Tongue (tissue), 2 donors: ENCODE data around the gene SNX8. TPM values are rescaled to one million over a fixed set of nuclear protein-coding genes. Genes with fewer than 3 reads are reported as not detected.
A peak's percentile ranks its signal among the peaks of the same experiment; 100 is the strongest.

Experiments used
- DNase-seq: peaks from one replicate; pipeline ENCODE4 v3.0.0-alpha.2; 2015
- total RNA-seq: library from RNA; depleted of rRNA; stranded (reverse); fragments of >200 nt; gene quantifications from one replicate; pipeline ENCODE4 v1.2.3, GENCODE V29; 2014

SNX8 gene
- total RNA-seq, 1 donor from 2014 or later = 22.4 TPM

- DNase-seq = no peak
These were observed 70.8 kb downstream of the SNX8 start for GRCh38 chr7:2243458-2243857.

- no peak for DNase-seq
These were observed 71.5 kb downstream of the SNX8 start for GRCh38 chr7:2242541-2243429.

- DNase-seq = peak; percentile 86
These were observed 72.4 kb downstream of the SNX8 start, which contains the start of the genes MRM2 and NUDT1 for GRCh38 chr7:2241580-2242540. MRM2 (minus strand) TSS chr7:2242205; CDS start chr7:2242169, 36 bp downstream. NUDT1 (plus strand) TSS chr7:2242226; CDS start chr7:2244575, 2,349 bp downstream.

GRCh38 chr7:2239242-2239641 lies 75.0 kb downstream of the SNX8 start:
- no peak for DNase-seq

GRCh38 chr7:2237109-2237602 lies 77.1 kb downstream of the SNX8 start:
- no peak for DNase-seq

GRCh38 chr7:2233926-2234325 lies 80.3 kb downstream of the SNX8 start:
- no peak for DNase-seq

- peak; percentile 96 for DNase-seq
These were observed 81.3 kb downstream of the SNX8 start, which contains the start of gene MAD1L1 for GRCh38 chr7:2232766-2233520. MAD1L1 (minus strand) TSS chr7:2232945; CDS start chr7:2230133, 2,812 bp downstream.

GRCh38 chr7:2231992-2232765 lies 82.1 kb downstream of the SNX8 start:
- no peak for DNase-seq

- DNase-seq = no peak
These were observed 83.4 kb downstream of the SNX8 start for GRCh38 chr7:2230882-2231281.

GRCh38 chr7:2230226-2230625 lies 84.0 kb downstream of the SNX8 start:
- no peak for DNase-seq

GRCh38 chr7:2229467-2229866 lies 84.8 kb downstream of the SNX8 start:
- no peak for DNase-seq

GRCh38 chr7:2228921-2229320 lies 85.3 kb downstream of the SNX8 start:
- DNase-seq = no peak

- no peak for DNase-seq
These were observed 86.5 kb downstream of the SNX8 start for GRCh38 chr7:2227699-2228098.

- DNase-seq = no peak
These were observed 88.4 kb downstream of the SNX8 start for GRCh38 chr7:2225830-2226229.

- no peak for DNase-seq
These were observed 88.9 kb downstream of the SNX8 start for GRCh38 chr7:2225336-2225735.

- no peak for DNase-seq
These were observed 89.3 kb downstream of the SNX8 start for GRCh38 chr7:2224934-2225333.

GRCh38 chr7:2224491-2224928 lies 89.7 kb downstream of the SNX8 start:
- no peak for DNase-seq

- no peak for DNase-seq
These were observed 90.9 kb downstream of the SNX8 start for GRCh38 chr7:2223321-2223720.

GRCh38 chr7:2222516-2222915 lies 91.7 kb downstream of the SNX8 start:
- DNase-seq = no peak

GRCh38 chr7:2220954-2221353 lies 93.3 kb downstream of the SNX8 start:
- DNase-seq = no peak

- DNase-seq = no peak
These were observed 93.7 kb downstream of the SNX8 start for GRCh38 chr7:2220506-2220905.
